ENCODE results near the gene TMEM30B.

- TF ChIP-seq NFIC (IDR thresholded peaks at IDR 0.05; ENCODE audit: low read depth, low read length) (no peak; the same call in 1 of the 2 replicates), ZNF217 (IDR thresholded peaks at IDR 0.05) (no peak), ZNF24 (IDR thresholded peaks at IDR 0.05) (no peak)
- TF ChIP-seq, protein P1, sequence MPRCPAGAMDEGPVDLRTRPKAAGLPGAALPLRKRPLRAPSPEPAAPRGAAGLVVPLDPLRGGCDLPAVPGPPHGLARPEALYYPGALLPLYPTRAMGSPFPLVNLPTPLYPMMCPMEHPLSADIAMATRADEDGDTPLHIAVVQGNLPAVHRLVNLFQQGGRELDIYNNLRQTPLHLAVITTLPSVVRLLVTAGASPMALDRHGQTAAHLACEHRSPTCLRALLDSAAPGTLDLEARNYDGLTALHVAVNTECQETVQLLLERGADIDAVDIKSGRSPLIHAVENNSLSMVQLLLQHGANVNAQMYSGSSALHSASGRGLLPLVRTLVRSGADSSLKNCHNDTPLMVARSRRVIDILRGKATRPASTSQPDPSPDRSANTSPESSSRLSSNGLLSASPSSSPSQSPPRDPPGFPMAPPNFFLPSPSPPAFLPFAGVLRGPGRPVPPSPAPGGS (IDR thresholded peaks at IDR 0.05; ENCODE audit: borderline replicate concordance, insufficient read depth, low read depth, low read length, poor library complexity, severe bottlenecking), result no peak
- TF ChIP-seq, protein P2, sequence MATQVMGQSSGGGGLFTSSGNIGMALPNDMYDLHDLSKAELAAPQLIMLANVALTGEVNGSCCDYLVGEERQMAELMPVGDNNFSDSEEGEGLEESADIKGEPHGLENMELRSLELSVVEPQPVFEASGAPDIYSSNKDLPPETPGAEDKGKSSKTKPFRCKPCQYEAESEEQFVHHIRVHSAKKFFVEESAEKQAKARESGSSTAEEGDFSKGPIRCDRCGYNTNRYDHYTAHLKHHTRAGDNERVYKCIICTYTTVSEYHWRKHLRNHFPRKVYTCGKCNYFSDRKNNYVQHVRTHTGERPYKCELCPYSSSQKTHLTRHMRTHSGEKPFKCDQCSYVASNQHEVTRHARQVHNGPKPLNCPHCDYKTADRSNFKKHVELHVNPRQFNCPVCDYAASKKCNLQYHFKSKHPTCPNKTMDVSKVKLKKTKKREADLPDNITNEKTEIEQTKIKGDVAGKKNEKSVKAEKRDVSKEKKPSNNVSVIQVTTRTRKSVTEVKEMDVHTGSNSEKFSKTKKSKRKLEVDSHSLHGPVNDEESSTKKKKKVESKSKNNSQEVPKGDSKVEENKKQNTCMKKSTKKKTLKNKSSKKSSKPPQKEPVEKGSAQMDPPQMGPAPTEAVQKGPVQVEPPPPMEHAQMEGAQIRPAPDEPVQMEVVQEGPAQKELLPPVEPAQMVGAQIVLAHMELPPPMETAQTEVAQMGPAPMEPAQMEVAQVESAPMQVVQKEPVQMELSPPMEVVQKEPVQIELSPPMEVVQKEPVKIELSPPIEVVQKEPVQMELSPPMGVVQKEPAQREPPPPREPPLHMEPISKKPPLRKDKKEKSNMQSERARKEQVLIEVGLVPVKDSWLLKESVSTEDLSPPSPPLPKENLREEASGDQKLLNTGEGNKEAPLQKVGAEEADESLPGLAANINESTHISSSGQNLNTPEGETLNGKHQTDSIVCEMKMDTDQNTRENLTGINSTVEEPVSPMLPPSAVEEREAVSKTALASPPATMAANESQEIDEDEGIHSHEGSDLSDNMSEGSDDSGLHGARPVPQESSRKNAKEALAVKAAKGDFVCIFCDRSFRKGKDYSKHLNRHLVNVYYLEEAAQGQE (IDR thresholded peaks at IDR 0.05; ENCODE audit: low read depth, low read length), result no peak
Measured at GRCh38 chr14:61330511-61330910, 49.4 kb upstream of the TMEM30B start.
